Erythroblast (primary cell): ENCODE results near the gene EIF4G3.

Experiments used
- GATA1 ChIP-seq: IDR thresholded peaks from 2 replicates; pipeline ENCODE4 v1.6.1; 2011; ENCODE audit warnings: low read depth, mild to moderate bottlenecking, control low read depth, low read length, moderate library complexity
- POLR2A ChIP-seq: IDR thresholded peaks from 2 replicates; pipeline ENCODE4 v1.6.1; 2011; ENCODE audit warnings: mild to moderate bottlenecking, low read length

DNA sequence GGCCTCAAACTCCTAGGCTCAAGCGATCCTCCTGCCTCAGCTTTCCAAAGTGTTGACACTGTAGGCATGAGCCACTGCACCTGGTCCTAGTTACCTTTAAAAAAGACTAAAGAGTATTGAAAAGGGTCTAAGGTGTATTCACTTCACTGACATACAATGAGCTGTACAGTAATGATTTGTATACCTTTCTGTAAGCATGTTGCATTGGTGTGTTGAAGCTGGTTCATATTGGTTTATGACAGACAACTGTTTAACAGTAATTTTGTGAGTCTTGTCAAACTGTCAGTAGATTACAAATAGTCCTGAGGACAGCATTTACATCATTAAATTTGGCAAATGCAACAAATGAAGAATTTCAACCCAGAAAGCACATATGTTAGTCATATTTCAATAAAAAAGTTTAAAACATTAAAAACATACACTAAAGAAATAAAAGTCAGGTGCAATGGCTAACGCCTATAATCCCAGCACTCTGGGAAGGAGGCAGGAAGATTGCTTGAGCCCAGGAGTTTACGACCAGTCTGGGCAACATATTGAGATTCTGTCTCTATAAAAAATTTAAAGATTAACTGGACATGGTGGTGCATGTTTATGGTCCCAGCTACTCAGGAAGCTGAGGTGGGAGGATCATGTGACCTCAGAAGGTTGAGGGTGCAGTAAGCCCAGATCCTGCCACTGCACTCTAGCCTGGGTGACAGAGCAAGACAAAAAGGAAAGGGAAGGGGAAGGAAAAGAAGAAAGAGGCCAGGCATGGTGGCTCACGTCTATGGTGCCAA lies 301.3 kb downstream of the EIF4G3 start:
- TF ChIP-seq POLR2A (no peak), GATA1 (no peak)
